ENCODE data around the gene MTA3. TPM values are rescaled to one million over a fixed set of nuclear protein-coding genes. Genes with fewer than 3 reads are reported as not detected.

The MTA3 gene
- polyA plus RNA-seq, 3 donors, result 2.0 to 4.5 (median 2.2) TPM

DNA sequence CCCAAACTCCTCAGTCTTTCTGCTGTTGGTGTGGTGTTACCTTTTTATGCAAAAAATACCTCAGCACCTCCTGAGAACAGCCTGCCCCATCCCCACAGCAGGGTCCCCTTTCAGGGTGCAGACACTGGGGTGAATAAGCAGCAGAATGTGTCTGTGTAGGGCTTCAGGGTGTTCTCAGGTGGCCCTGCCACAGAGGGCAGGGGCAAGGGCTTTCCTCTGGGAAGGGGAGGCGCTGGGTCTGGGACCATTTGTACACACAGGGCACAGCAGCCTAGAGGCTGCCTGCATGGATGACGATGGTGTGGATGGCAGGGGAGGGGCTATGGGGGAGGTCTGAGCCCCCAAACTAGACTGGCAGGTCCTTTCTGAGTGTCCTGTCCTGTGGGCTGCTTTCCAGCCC is 221.3 kb downstream of the MTA3 start:
- Histone ChIP-seq H3K4me2 (replicated peaks; ENCODE audit: extremely low read depth, low read length, poor library complexity, severe bottlenecking) (no peak overlapping the region), H3K4me3 (replicated peaks in 1 of 3; ENCODE audit: low read depth in 2 of 3, low read length in 3 of 3) (no peak overlapping the region), H3K27me3 (ENCODE audit: control insufficient read depth in 2 of 2, insufficient read depth in 2 of 2, low read length in 2 of 2) (no peaks in the 10 kb centered on the region), H3K36me3 (replicated peaks in 1 of 2; ENCODE audit: control insufficient read depth in 1 of 2, insufficient read depth in 2 of 2, low read length in 2 of 2) (peaks cover 3 to 13% of the 10 kb centered on the region in 2 donors), H3K79me2 (ENCODE audit: insufficient read depth, low read length) (peaks cover 40% of the 10 kb centered on the region), H4K20me1 (ENCODE audit: insufficient read depth, low read length) (no peaks in the 10 kb centered on the region), H2AFZ (ENCODE audit: insufficient read depth, low read depth, low read length, poor library complexity, severe bottlenecking) (no peak overlapping the region), H3K9ac (ENCODE audit: insufficient read depth, low read length, poor library complexity, severe bottlenecking) (no peak overlapping the region), H3K4me1 (ENCODE audit: control insufficient read depth in 1 of 2, insufficient read depth in 2 of 2, low read length in 2 of 2) (peaks cover 26 to 29% of the 10 kb centered on the region in 2 donors), H3K9me3 (replicated peaks in 1 of 2; ENCODE audit: control insufficient read depth in 1 of 2, insufficient read depth in 1 of 2, low read length in 2 of 2) (no peaks in the 10 kb centered on the region), H3K27ac (ENCODE audit: low read depth in 1 of 2, low read length in 2 of 2) (no peak overlapping the region)
- DNase-seq, result no peak
- TF ChIP-seq, protein P1, sequence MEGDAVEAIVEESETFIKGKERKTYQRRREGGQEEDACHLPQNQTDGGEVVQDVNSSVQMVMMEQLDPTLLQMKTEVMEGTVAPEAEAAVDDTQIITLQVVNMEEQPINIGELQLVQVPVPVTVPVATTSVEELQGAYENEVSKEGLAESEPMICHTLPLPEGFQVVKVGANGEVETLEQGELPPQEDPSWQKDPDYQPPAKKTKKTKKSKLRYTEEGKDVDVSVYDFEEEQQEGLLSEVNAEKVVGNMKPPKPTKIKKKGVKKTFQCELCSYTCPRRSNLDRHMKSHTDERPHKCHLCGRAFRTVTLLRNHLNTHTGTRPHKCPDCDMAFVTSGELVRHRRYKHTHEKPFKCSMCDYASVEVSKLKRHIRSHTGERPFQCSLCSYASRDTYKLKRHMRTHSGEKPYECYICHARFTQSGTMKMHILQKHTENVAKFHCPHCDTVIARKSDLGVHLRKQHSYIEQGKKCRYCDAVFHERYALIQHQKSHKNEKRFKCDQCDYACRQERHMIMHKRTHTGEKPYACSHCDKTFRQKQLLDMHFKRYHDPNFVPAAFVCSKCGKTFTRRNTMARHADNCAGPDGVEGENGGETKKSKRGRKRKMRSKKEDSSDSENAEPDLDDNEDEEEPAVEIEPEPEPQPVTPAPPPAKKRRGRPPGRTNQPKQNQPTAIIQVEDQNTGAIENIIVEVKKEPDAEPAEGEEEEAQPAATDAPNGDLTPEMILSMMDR (IDR thresholded peaks at IDR 0.05), result no peak
- Mint-ChIP-seq H3K27ac (no peak overlapping the region), H3K27me3 (ENCODE audit: low read depth in 3 of 3) (peaks cover 0 to 5% (median 2%) of the 10 kb centered on the region in 3 donors), H3K4me1 (peaks cover 31% of the 10 kb centered on the region), H3K36me3 (peaks cover 20 to 26% of the 10 kb centered on the region in 2 donors), H3K4me3 (no peak overlapping the region), H3K9me3 (peaks cover 0 to 1% (median 0%) of the 10 kb centered on the region in 7 donors)
- intact Hi-C loops (cut with micrococcal nuclease), result no loop called here
- WGBS (ENCODE audit: insufficient coverage), result 100% methylated on average over 2 of the region's 2 CpGs

DNA sequence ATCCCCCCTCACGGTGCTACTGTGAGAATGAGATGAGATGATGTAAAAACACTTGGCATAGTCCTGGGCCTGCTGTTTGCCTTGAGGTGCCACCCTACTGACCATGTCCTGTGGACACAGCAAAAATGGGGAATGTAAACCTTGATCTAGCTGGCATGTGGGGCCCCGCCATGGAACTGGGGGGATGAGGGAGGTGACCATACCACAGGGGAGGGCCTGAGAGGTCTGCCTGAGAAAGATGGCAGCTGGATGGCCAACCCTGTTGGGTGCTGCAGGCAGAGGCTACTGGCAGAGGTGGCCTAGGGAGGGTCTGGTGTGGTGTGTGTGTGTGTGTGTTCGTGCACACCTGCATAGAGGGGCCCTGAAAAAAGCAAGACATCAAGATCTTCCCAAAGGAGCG is 223.2 kb downstream of the MTA3 start:
- Histone ChIP-seq H4K20me1 (ENCODE audit: insufficient read depth, low read length) (peaks cover 5% of the 10 kb centered on the region), H3K9me3 (replicated peaks in 1 of 2; ENCODE audit: control insufficient read depth in 1 of 2, insufficient read depth in 1 of 2, low read length in 2 of 2) (no peaks in the 10 kb centered on the region), H3K36me3 (replicated peaks in 1 of 2; ENCODE audit: control insufficient read depth in 1 of 2, insufficient read depth in 2 of 2, low read length in 2 of 2) (peaks cover 11 to 25% of the 10 kb centered on the region in 2 donors), H3K27ac (ENCODE audit: low read depth in 1 of 2, low read length in 2 of 2) (peak overlapping the region; percentile 64 to 93), H3K4me3 (replicated peaks in 1 of 3; ENCODE audit: low read depth in 2 of 3, low read length in 3 of 3) (peak overlapping the region in 2 of 3 experiments; percentile 80 to 87), H3K79me2 (ENCODE audit: insufficient read depth, low read length) (peaks cover 50% of the 10 kb centered on the region), H3K27me3 (ENCODE audit: control insufficient read depth in 2 of 2, insufficient read depth in 2 of 2, low read length in 2 of 2) (no peaks in the 10 kb centered on the region), H2AFZ (ENCODE audit: insufficient read depth, low read depth, low read length, poor library complexity, severe bottlenecking) (peak overlapping the region; percentile 97), H3K4me1 (ENCODE audit: control insufficient read depth in 1 of 2, insufficient read depth in 2 of 2, low read length in 2 of 2) (peaks cover 26 to 35% of the 10 kb centered on the region in 2 donors), H3K9ac (ENCODE audit: insufficient read depth, low read length, poor library complexity, severe bottlenecking) (peak overlapping the region; percentile 95), H3K4me2 (replicated peaks; ENCODE audit: extremely low read depth, low read length, poor library complexity, severe bottlenecking) (peak overlapping the region; percentile 85)
- 100% methylated on average over 2 of the region's 4 CpGs for WGBS (ENCODE audit: insufficient coverage)
- Mint-ChIP-seq H3K36me3 (peaks cover 37 to 40% of the 10 kb centered on the region in 2 donors), H3K27me3 (ENCODE audit: low read depth in 3 of 3) (peaks cover 0 to 5% (median 2%) of the 10 kb centered on the region in 3 donors), H3K4me3 (peak overlapping the region; percentile 84 to 97), H3K9me3 (peaks cover 0 to 1% (median 0%) of the 10 kb centered on the region in 7 donors), H3K4me1 (peaks cover 42% of the 10 kb centered on the region), H3K27ac (peak overlapping the region; percentile 77 to 96 (median 93))
- intact Hi-C loops (cut with micrococcal nuclease), result no loop called here
- DNase-seq, result no peak
- TF ChIP-seq, protein P1 (IDR thresholded peaks at IDR 0.05), result no peak
